GM18867 (cell line): ENCODE measurements around the gene ZNF469.

Experiments used
- ATAC-seq: cut with Tn5 transposase; IDR thresholded peaks from one replicate; pipeline ENCODE4 v1.9.1; 2021; ENCODE audit warnings: mild to moderate bottlenecking, moderate library complexity; ENCODE audit not compliant: unreplicated experiment

The ZNF469 gene

DNA sequence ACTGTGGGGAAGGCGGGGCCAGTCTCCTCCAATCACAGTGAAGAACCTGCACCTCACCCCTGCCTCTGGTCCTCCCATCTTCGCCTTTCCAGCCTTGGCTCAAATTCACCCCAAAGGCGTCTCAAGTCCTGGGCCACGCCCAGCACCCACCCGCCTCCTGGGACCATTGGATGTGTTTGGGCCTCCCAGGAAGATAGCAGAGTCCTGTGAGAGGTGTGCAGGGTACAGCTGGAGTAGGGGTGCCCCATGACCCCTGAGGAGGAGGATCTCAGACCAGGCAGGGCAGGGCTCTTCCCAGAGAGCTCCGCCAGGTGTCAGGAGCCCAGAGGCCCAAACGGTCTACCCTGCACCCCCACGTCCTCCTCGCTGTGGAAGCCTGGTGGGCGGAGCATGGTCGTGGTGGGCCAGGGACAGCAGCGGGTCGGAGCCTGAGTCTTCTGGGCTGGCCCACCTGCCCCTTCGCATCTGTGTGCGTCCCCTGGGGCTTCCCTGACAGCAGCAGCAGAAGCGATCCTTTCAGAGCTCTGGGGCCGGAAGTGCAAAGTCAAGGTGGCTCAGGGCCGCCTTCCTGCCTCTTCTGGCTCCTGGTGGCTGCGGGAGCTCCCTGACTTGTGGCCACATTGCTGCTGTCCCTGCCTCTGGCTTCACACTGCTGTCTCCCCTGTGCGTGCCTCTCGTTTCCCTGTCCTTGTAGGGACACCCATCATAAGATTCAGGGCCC is 34.9 kb upstream of the ZNF469 start:
- no peak for ATAC-seq

GRCh38 chr16:88348377-88349152 is 34.2 kb upstream of the ZNF469 start:
- no peak for ATAC-seq

DNA sequence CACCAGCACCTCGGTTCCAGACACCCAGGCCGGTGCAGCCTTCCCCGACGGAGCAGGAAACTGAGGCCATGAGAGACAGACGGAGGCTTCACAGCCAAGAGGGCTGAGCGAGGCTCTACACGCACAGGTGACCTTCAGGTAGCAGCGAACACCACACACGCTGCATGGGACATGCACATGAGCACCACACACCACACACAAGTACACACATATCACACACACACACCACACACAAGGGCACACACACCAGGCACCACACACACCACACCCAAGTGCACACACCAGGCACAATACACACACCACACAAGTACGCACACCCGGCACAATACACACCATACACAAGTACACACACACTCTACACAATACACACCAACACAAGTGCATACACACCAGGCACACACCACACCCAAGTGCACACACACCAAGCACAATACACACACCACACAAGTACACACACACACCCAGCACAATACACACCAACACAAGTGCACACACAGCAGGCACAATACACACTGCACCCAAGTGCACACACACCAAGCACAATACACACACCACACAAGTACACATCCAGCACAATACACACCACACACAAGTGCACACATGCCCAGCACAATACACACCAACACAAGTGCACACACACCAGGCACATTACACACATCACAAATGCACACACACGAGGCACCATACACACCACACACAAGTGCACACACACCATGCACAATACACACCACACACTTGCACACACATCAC is 33.4 kb upstream of the ZNF469 start:
- ATAC-seq: no peak

- ATAC-seq: no peak
Measured at GRCh38 chr16:88349903-88350900, 32.6 kb upstream of the ZNF469 start.

GRCh38 chr16:88350922-88351321 is 31.8 kb upstream of the ZNF469 start:
- ATAC-seq: no peak

DNA sequence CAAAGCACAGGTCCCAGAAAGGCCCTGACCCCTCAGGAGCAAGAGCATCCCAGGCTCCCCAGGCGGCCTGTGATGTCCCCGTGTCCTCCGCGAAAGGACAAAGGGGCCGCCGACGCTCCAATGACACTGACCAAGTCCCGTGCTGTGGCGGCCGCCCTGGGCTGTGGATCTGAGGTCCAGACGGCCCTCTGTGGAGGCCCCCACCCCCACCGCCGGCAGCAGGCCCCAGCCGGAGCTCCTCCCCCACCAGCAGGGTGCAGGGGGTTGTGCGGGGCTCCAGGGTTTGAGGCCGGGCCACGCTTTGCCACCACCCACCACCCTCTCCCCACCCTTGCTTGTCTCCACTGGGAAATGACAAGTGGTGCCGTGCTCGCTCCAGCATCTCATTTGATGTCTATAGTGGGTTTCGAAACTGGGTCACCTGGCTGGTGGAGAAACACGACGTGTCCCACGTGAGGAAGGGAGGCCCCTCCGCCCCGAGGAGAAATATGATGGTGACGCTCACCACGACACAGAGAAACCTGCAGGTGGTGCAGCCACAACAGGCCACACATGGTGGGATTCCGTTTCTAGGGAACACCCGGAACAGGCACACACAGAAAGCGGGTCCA is 31.2 kb upstream of the ZNF469 start:
- no peak for ATAC-seq

GRCh38 chr16:88352261-88353200 is 30.2 kb upstream of the ZNF469 start:
- ATAC-seq: no peak

- no peak for ATAC-seq
Measured at GRCh38 chr16:88353232-88353631, 29.5 kb upstream of the ZNF469 start.

GRCh38 chr16:88353691-88354090 is 29.1 kb upstream of the ZNF469 start:
- ATAC-seq: no peak

- ATAC-seq: no peak
Measured at GRCh38 chr16:88354229-88355092, 28.3 kb upstream of the ZNF469 start.

- ATAC-seq: no peak
Measured at GRCh38 chr16:88355093-88355388, 27.7 kb upstream of the ZNF469 start.

GRCh38 chr16:88355389-88356123 is 27.2 kb upstream of the ZNF469 start:
- ATAC-seq: no peak

DNA sequence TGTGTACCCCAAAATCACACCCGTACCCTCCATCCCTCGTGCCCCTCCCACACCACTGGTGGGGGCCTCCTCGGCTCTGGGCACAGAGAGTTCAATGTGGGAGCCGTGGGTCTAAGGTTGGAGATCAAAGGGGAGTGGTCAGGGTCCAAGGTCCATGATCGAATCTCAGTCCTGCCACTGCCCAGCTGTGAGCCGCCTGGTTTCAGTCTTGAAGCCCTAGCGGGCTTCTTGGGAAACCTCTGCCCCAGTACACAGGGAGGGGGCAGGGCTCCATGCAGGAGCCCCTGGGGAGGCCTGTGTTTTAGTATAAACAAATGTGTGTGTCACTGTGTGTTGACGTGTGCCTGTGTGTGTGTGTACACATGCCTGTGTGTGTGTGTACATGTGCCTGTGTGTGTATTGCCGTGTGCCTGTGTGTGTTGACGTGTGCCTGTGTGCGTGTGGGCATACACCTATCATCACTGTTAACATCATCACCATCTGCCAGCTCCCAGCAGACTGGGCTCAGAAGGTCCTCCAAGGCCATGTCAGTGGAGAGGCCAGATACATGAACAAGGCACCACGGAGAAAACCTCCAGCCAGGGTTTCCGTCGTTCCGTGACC is 26.5 kb upstream of the ZNF469 start:
- ATAC-seq: no peak

DNA sequence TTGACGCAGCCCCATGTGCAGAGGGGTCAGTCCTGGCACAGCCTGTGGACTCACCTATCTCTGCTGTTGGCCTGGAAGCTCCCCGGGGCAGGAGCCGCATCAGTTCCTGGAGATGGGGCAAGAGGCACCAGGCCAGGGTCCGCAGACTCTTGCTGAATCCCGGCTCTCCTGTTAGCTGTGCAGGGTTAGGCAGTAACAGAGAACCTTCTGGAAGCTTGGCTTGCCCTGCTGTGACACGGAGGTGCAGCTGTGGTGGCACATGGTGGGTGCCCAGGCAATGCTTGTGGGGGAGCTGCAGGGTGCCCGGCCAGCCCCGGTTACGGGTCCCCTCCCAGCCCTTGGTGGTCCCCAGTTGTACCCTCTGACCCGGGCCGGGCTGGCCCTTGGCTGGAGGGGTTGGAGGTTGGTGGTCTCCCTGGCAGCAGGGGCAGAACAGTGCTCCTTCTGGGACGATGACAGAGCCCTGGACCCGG is 26.0 kb upstream of the ZNF469 start:
- no peak for ATAC-seq

DNA sequence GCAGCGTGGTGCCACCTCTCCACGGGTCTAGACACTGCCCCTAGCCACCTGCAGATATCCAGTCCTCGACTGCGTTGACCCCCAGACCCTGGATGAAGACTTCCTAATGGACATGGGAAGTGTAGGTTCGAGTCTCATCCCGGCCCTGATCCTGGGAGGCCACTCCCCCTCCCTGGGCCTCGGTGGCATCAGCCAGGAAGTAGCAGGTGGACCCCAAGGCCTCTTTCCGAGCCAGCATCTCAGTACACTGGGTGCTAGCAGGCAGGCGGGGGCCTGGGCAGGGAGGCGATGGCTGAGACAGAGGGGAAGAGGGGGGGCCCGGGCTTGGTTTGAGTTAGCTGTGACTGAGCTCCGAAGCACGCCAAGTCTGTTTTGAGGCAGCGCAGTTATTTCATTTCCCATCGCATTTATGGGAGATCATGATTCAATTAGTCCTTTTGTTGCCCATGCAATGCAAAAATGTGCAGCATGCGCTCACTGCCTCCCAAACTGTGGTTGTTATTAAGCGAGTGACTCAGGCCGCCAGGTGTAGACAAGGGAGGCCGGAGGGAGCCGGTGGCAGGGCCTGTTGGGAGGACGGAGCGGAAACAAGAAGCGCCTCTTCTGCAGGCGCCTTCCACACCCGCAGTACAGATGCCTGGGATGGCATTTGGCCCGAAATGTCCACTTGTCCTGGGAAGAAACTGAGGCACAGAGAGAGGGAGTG is 25.3 kb upstream of the ZNF469 start:
- no peak for ATAC-seq

- no peak for ATAC-seq
Measured at GRCh38 chr16:88358023-88358420, 24.7 kb upstream of the ZNF469 start.
